ENCODE data around the gene PRPF19. TPM values are rescaled to one million over a fixed set of nuclear protein-coding genes. Genes with fewer than 3 reads are reported as not detected.

Gene PRPF19
- polyA plus RNA-seq, 1 donor (not counting 4 experiments of a cell fraction or from before 2014, with no cell fraction given), result 35.4 TPM

- H3K27ac ChIP-seq (ENCODE audit: control insufficient read depth, insufficient read depth, low read length), result no peak within 1 kb of the TSS
- H3K9me3 ChIP-seq (ENCODE audit: control insufficient read depth, low read depth, low read length), result no peaks in the 10 kb centered on the region
- H4K20me1 ChIP-seq (ENCODE audit: control insufficient read depth, extremely low read depth, insufficient read depth, low read length), result no peaks in the 10 kb centered on the region
- no peaks in the 10 kb centered on the region for H3K27me3 ChIP-seq (ENCODE audit: control insufficient read depth, extremely low read depth, insufficient read depth, low read length)
- H3K79me2 ChIP-seq (ENCODE audit: control insufficient read depth, insufficient read depth, low read length), result no peaks in the 10 kb centered on the region
- no peak within 1 kb of the TSS for H2AFZ ChIP-seq (ENCODE audit: control insufficient read depth, low read length)
- TF ChIP-seq EZH2 (IDR thresholded peaks at IDR 0.05; ENCODE audit: low read length) (no peak), CTCF (optimal IDR thresholded peaks at IDR 0.05 in 1 of 3, IDR thresholded peaks at IDR 0.05 in 1 of 3, conservative IDR thresholded peaks at IDR 0.05 in 1 of 3; ENCODE audit: extremely low read depth in 1 of 3, insufficient read depth in 2 of 3, low read length in 3 of 3) (no peak)
- no peak within 1 kb of the TSS for H3K9ac ChIP-seq (ENCODE audit: control insufficient read depth, extremely low read depth, insufficient read depth, low read length)
- no peak within 1 kb of the TSS for H3K4me2 ChIP-seq (ENCODE audit: control insufficient read depth, extremely low read depth, insufficient read depth, low read depth, low read length)
- no peak within 1 kb of the TSS for H3K4me3 ChIP-seq (ENCODE audit: control insufficient read depth in 2 of 3, extremely low read depth in 1 of 3, insufficient read depth in 2 of 3, low read depth in 1 of 3, low read length in 3 of 3)
- dilution Hi-C loops (cut with MboI; ENCODE audit: extremely low pct_ligation_motif_present, low sequenced_read_pairs), result no loop called here
- FAIRE-seq, result no peak
- H3K36me3 ChIP-seq (ENCODE audit: control insufficient read depth in 2 of 2, extremely low read depth in 1 of 2, insufficient read depth in 2 of 2, low read length in 2 of 2), result peaks cover 0 to 2% of the 10 kb centered on the region in 2 experiments
- H3K4me1 ChIP-seq (ENCODE audit: control insufficient read depth, extremely low read depth, insufficient read depth, low read length), result no peaks in the 10 kb centered on the region
- DNase-seq (ENCODE audit: low read depth, low spot score), result no peak
- H3K9me1 ChIP-seq (ENCODE audit: control insufficient read depth, extremely low read depth, insufficient read depth, low read length), result no peaks in the 10 kb centered on the region
Measured at GRCh38 chr11:60855726-60856633, 50.4 kb downstream of the PRPF19 start, which contains the start of gene PTGDR2. Gene PTGDR2, minus strand, starts transcription at chr11:60855950. Its CDS starts 2,228 bp downstream, at chr11:60853722.

- dilution Hi-C loops (cut with MboI; ENCODE audit: extremely low pct_ligation_motif_present, low sequenced_read_pairs), result no loop called here
- DNase-seq (ENCODE audit: low read depth, low spot score), result no peak
- H3K36me3 ChIP-seq (ENCODE audit: control insufficient read depth in 2 of 2, extremely low read depth in 1 of 2, insufficient read depth in 2 of 2, low read length in 2 of 2), result peaks cover 6 to 7% of the 10 kb centered on the region in 2 experiments
- no peak for FAIRE-seq
- no peak overlapping the region for H3K4me2 ChIP-seq (ENCODE audit: control insufficient read depth, extremely low read depth, insufficient read depth, low read depth, low read length)
- H3K9me1 ChIP-seq (ENCODE audit: control insufficient read depth, extremely low read depth, insufficient read depth, low read length), result no peaks in the 10 kb centered on the region
- H3K27me3 ChIP-seq (ENCODE audit: control insufficient read depth, extremely low read depth, insufficient read depth, low read length), result no peaks in the 10 kb centered on the region
- no peak overlapping the region for H2AFZ ChIP-seq (ENCODE audit: control insufficient read depth, low read length)
- H3K79me2 ChIP-seq (ENCODE audit: control insufficient read depth, insufficient read depth, low read length), result no peaks in the 10 kb centered on the region
- no peaks in the 10 kb centered on the region for H4K20me1 ChIP-seq (ENCODE audit: control insufficient read depth, extremely low read depth, insufficient read depth, low read length)
- H3K9ac ChIP-seq (ENCODE audit: control insufficient read depth, extremely low read depth, insufficient read depth, low read length), result no peak overlapping the region
- H3K4me1 ChIP-seq (ENCODE audit: control insufficient read depth, extremely low read depth, insufficient read depth, low read length), result no peaks in the 10 kb centered on the region
- H3K4me3 ChIP-seq (ENCODE audit: control insufficient read depth in 2 of 3, extremely low read depth in 1 of 3, insufficient read depth in 2 of 3, low read depth in 1 of 3, low read length in 3 of 3), result no peak overlapping the region
- H3K9me3 ChIP-seq (ENCODE audit: control insufficient read depth, low read depth, low read length), result no peaks in the 10 kb centered on the region
- TF ChIP-seq EZH2 (IDR thresholded peaks at IDR 0.05; ENCODE audit: low read length) (no peak), CTCF (optimal IDR thresholded peaks at IDR 0.05 in 1 of 3, IDR thresholded peaks at IDR 0.05 in 1 of 3, conservative IDR thresholded peaks at IDR 0.05 in 1 of 3; ENCODE audit: extremely low read depth in 1 of 3, insufficient read depth in 2 of 3, low read length in 3 of 3) (no peak)
- H3K27ac ChIP-seq (ENCODE audit: control insufficient read depth, insufficient read depth, low read length), result no peak overlapping the region
Measured at GRCh38 chr11:60854847-60855725, 51.3 kb downstream of the PRPF19 start.
